ENCODE results near the gene GBX1. TPM values are rescaled to one million over a fixed set of nuclear protein-coding genes. Genes with fewer than 3 reads are reported as not detected.

The GBX1 gene
- total RNA-seq, 1 experiment from 2014 or later, result not detected

- H3K4me1 ChIP-seq, result no peaks in the 10 kb centered on the region
- H3K4me3 Mint-ChIP-seq (ENCODE audit: unreplicated experiment), result no peak overlapping the region
- no peaks in the 10 kb centered on the region for H3K36me3 ChIP-seq (ENCODE audit: control insufficient read depth, insufficient read depth, low read length)
- H3K4me3 ChIP-seq (ENCODE audit: low read depth, low read length), result no peak overlapping the region
- H3K9me3 ChIP-seq, result no peaks in the 10 kb centered on the region
- H3K27ac Mint-ChIP-seq (ENCODE audit: unreplicated experiment), result no peak overlapping the region
- no peak for DNase-seq
- no TSS peak for BruUV-seq (replicated peaks)
- POLR2A ChIA-PET, result no interaction called here
- CTCF ChIA-PET, result interaction anchor here (0.7 kb wide), 1 partner anchor 31 kb away, joined by 4 read pairs; no protein-coding TSS in a partner anchor
- TF ChIP-seq CTCF (IDR thresholded peaks at IDR 0.05; ENCODE audit: insufficient read depth in 1 of 2, low read depth in 1 of 2, low read length in 1 of 2, severe bottlenecking in 1 of 2, unreplicated experiment in 1 of 2), result no peak
- peaks cover 15% of the 10 kb centered on the region for H3K36me3 Mint-ChIP-seq (ENCODE audit: insufficient read depth, unreplicated experiment)
- H3K27me3 ChIP-seq (replicated peaks; ENCODE audit: control insufficient read depth, insufficient read depth, low read length), result no peaks in the 10 kb centered on the region; the same call in 1 of the 2 replicates
- peaks cover 8% of the 10 kb centered on the region for H3K4me1 Mint-ChIP-seq (ENCODE audit: low read depth, unreplicated experiment)
- H3K27me3 Mint-ChIP-seq (ENCODE audit: insufficient read depth, unreplicated experiment), result peaks cover 17% of the 10 kb centered on the region
- H3K9me3 Mint-ChIP-seq (ENCODE audit: unreplicated experiment), result no peaks in the 10 kb centered on the region
- intact Hi-C loops (cut with micrococcal nuclease; ENCODE audit: unreplicated experiment), result no loop called here
These were observed 39.8 kb upstream of the GBX1 start for GRCh38 chr7:151207315-151207714.

- peaks cover 8% of the 10 kb centered on the region for H3K4me1 Mint-ChIP-seq (ENCODE audit: low read depth, unreplicated experiment)
- no peak for DNase-seq
- intact Hi-C loops (cut with micrococcal nuclease; ENCODE audit: unreplicated experiment), result no loop called here
- no TSS peak for BruUV-seq (replicated peaks)
- H3K4me1 ChIP-seq, result no peaks in the 10 kb centered on the region
- no peaks in the 10 kb centered on the region for H3K36me3 ChIP-seq (ENCODE audit: control insufficient read depth, insufficient read depth, low read length)
- H3K27me3 Mint-ChIP-seq (ENCODE audit: insufficient read depth, unreplicated experiment), result peaks cover 17% of the 10 kb centered on the region
- no peaks in the 10 kb centered on the region; the same call in 1 of the 2 replicates for H3K27me3 ChIP-seq (replicated peaks; ENCODE audit: control insufficient read depth, insufficient read depth, low read length)
- no peak for TF ChIP-seq CTCF (IDR thresholded peaks at IDR 0.05; ENCODE audit: insufficient read depth in 1 of 2, low read depth in 1 of 2, low read length in 1 of 2, severe bottlenecking in 1 of 2, unreplicated experiment in 1 of 2)
- H3K36me3 Mint-ChIP-seq (ENCODE audit: insufficient read depth, unreplicated experiment), result peaks cover 11% of the 10 kb centered on the region
- POLR2A ChIA-PET, result no interaction called here
- no peak overlapping the region for H3K27ac Mint-ChIP-seq (ENCODE audit: unreplicated experiment)
- H3K9me3 Mint-ChIP-seq (ENCODE audit: unreplicated experiment), result no peaks in the 10 kb centered on the region
- no peaks in the 10 kb centered on the region for H3K9me3 ChIP-seq
- CTCF ChIA-PET, result interaction anchor here (0.7 kb wide), 1 partner anchor 93 kb away, joined by 3 read pairs; no protein-coding TSS in a partner anchor
- no peak overlapping the region for H3K4me3 Mint-ChIP-seq (ENCODE audit: unreplicated experiment)
- H3K4me3 ChIP-seq (ENCODE audit: low read depth, low read length), result no peak overlapping the region
These were observed 39.4 kb upstream of the GBX1 start for GRCh38 chr7:151206914-151207313.

GRCh38 chr7:151205730-151206129, 38.2 kb upstream of the GBX1 start:
- H3K4me3 Mint-ChIP-seq (ENCODE audit: unreplicated experiment), result no peak overlapping the region

More at GRCh38 chr7:151205730-151206129, 38.2 kb upstream of the GBX1 start:
- TF ChIP-seq CTCF (IDR thresholded peaks at IDR 0.05; ENCODE audit: insufficient read depth in 1 of 2, low read depth in 1 of 2, low read length in 1 of 2, severe bottlenecking in 1 of 2, unreplicated experiment in 1 of 2), result no peak
- H3K27me3 ChIP-seq (replicated peaks; ENCODE audit: control insufficient read depth, insufficient read depth, low read length), result no peaks in the 10 kb centered on the region; the same call in 1 of the 2 replicates
- Mint-ChIP-seq H3K9me3 (ENCODE audit: unreplicated experiment) (no peaks in the 10 kb centered on the region), H3K36me3 (ENCODE audit: insufficient read depth, unreplicated experiment) (peaks cover 7% of the 10 kb centered on the region), H3K27ac (ENCODE audit: unreplicated experiment) (no peak overlapping the region), H3K27me3 (ENCODE audit: insufficient read depth, unreplicated experiment) (peaks cover 24% of the 10 kb centered on the region), H3K4me1 (ENCODE audit: low read depth, unreplicated experiment) (peaks cover 5% of the 10 kb centered on the region)
- H3K4me3 ChIP-seq (ENCODE audit: low read depth, low read length), result no peak overlapping the region
- H3K36me3 ChIP-seq (ENCODE audit: control insufficient read depth, insufficient read depth, low read length), result no peaks in the 10 kb centered on the region
- no peaks in the 10 kb centered on the region for H3K4me1 ChIP-seq
- H3K9me3 ChIP-seq, result no peaks in the 10 kb centered on the region
- no peak for DNase-seq
- no TSS peak for BruUV-seq (replicated peaks)
- intact Hi-C loops (cut with micrococcal nuclease; ENCODE audit: unreplicated experiment), result no loop called here
- POLR2A ChIA-PET, result no interaction called here
- CTCF ChIA-PET, result no interaction called here
